HG03175 (cell line): Measurements from ENCODE around the gene CHRND.

Experiments
- ATAC-seq: cut with Tn5 transposase; IDR thresholded peaks from one replicate; pipeline ENCODE4 v1.9.1; 2021; ENCODE audit warnings: mild to moderate bottlenecking, moderate library complexity; ENCODE audit not compliant: unreplicated experiment

CHRND gene

GRCh38 chr2:232502911-232503808 lies 22.8 kb upstream of the CHRND start:
- ATAC-seq = no peak

GRCh38 chr2:232503809-232504323 lies 22.1 kb upstream of the CHRND start:
- ATAC-seq = no peak

- no peak for ATAC-seq
These were observed 21.5 kb upstream of the CHRND start for GRCh38 chr2:232504438-232504837.

- no peak for ATAC-seq
These were observed 20.1 kb upstream of the CHRND start for GRCh38 chr2:232505856-232506255.

- no peak for ATAC-seq
These were observed 19.3 kb upstream of the CHRND start for GRCh38 chr2:232506709-232507108.

- ATAC-seq = no peak
These were observed 17.7 kb upstream of the CHRND start for GRCh38 chr2:232508251-232508650.

- no peak for ATAC-seq
These were observed 14.5 kb upstream of the CHRND start for GRCh38 chr2:232511336-232511890.

GRCh38 chr2:232512602-232513001 lies 13.4 kb upstream of the CHRND start:
- no peak for ATAC-seq

- ATAC-seq = no peak
These were observed 12.6 kb upstream of the CHRND start for GRCh38 chr2:232513353-232513752.

GRCh38 chr2:232515639-232516038 lies 10.3 kb upstream of the CHRND start:
- ATAC-seq = no peak

GRCh38 chr2:232516551-232516950 lies 9.4 kb upstream of the CHRND start:
- no peak for ATAC-seq

GRCh38 chr2:232518844-232519243 lies 7.1 kb upstream of the CHRND start:
- no peak for ATAC-seq

- ATAC-seq = no peak
These were observed 6.2 kb upstream of the CHRND start, which contains the start of gene PRSS56 for GRCh38 chr2:232519581-232520438. Gene PRSS56 (plus strand): TSS chr2:232520388. CDS start chr2:232520599, 211 bp downstream.

GRCh38 chr2:232520489-232520888 lies 5.5 kb upstream of the CHRND start:
- no peak for ATAC-seq

GRCh38 chr2:232521098-232521497 lies 4.9 kb upstream of the CHRND start:
- ATAC-seq = no peak

- no peak for ATAC-seq
These were observed 3.9 kb upstream of the CHRND start for GRCh38 chr2:232521959-232522622.

GRCh38 chr2:232522623-232523401 lies 3.1 kb upstream of the CHRND start:
- ATAC-seq = no peak

GRCh38 chr2:232523402-232523681 lies 2.6 kb upstream of the CHRND start:
- ATAC-seq = no peak

GRCh38 chr2:232523682-232524597 lies 2.0 kb upstream of the CHRND start:
- ATAC-seq = no peak
